ENCODE results near the gene HPS4. TPM values are rescaled to one million over a fixed set of nuclear protein-coding genes. Genes with fewer than 3 reads are reported as not detected.

The HPS4 gene
- total RNA-seq, 1 donor = 64.9 TPM

- no peak for DNase-seq (ENCODE audit: low read depth in 2 of 3, low spot score in 2 of 3)
These were observed 15.7 kb upstream of the HPS4 start for GRCh38 chr22:26499188-26499703.

GRCh38 chr22:26496456-26496855 is 12.9 kb upstream of the HPS4 start:
- no peak for DNase-seq (ENCODE audit: low read depth in 2 of 3, low spot score in 2 of 3)

GRCh38 chr22:26494506-26494905 is 10.9 kb upstream of the HPS4 start:
- DNase-seq (ENCODE audit: low read depth in 2 of 3, low spot score in 2 of 3) = no peak

GRCh38 chr22:26492220-26492619 is 8.6 kb upstream of the HPS4 start:
- no peak for DNase-seq (ENCODE audit: low read depth in 2 of 3, low spot score in 2 of 3)

- DNase-seq (ENCODE audit: low read depth in 2 of 3, low spot score in 2 of 3) = no peak
These were observed 6.0 kb upstream of the HPS4 start for GRCh38 chr22:26489447-26490036.

GRCh38 chr22:26487996-26488395 is 4.4 kb upstream of the HPS4 start:
- DNase-seq (ENCODE audit: low read depth in 2 of 3, low spot score in 2 of 3) = no peak

- no peak for DNase-seq (ENCODE audit: low read depth in 2 of 3, low spot score in 2 of 3)
These were observed 2.8 kb upstream of the HPS4 start for GRCh38 chr22:26486394-26486793.

- peak in 2 of 3 donors; percentile 21 to 27 for DNase-seq (ENCODE audit: low read depth in 2 of 3, low spot score in 2 of 3)
These were observed 2.3 kb upstream of the HPS4 start for GRCh38 chr22:26485806-26486390.

GRCh38 chr22:26485013-26485412 is 1.4 kb upstream of the HPS4 start:
- DNase-seq (ENCODE audit: low read depth in 2 of 3, low spot score in 2 of 3) = no peak

- DNase-seq (ENCODE audit: low read depth in 2 of 3, low spot score in 2 of 3) = no peak
These were observed 750 bp upstream of the HPS4 start for GRCh38 chr22:26484360-26484706.

- no peak for DNase-seq (ENCODE audit: low read depth in 2 of 3, low spot score in 2 of 3)
These were observed 542 bp downstream of the HPS4 start for GRCh38 chr22:26483043-26483438.

- peak in 1 of 3 donors; percentile 8 for DNase-seq (ENCODE audit: low read depth in 2 of 3, low spot score in 2 of 3)
These were observed 1.4 kb downstream of the HPS4 start for GRCh38 chr22:26482161-26482560.

GRCh38 chr22:26481694-26482093 is 1.9 kb downstream of the HPS4 start:
- DNase-seq (ENCODE audit: low read depth in 2 of 3, low spot score in 2 of 3) = no peak

GRCh38 chr22:26481112-26481693 is 2.4 kb downstream of the HPS4 start:
- no peak for DNase-seq (ENCODE audit: low read depth in 2 of 3, low spot score in 2 of 3)

GRCh38 chr22:26480611-26480932 is 3.0 kb downstream of the HPS4 start:
- DNase-seq (ENCODE audit: low read depth in 2 of 3, low spot score in 2 of 3) = no peak

- peak in 2 of 3 donors; percentile 41 to 59 for DNase-seq (ENCODE audit: low read depth in 2 of 3, low spot score in 2 of 3)
These were observed 3.6 kb downstream of the HPS4 start for GRCh38 chr22:26479792-26480610.

GRCh38 chr22:26479043-26479791 is 4.4 kb downstream of the HPS4 start:
- peak in 2 of 3 donors; percentile 64 to 82 for DNase-seq (ENCODE audit: low read depth in 2 of 3, low spot score in 2 of 3)

- no peak for DNase-seq (ENCODE audit: low read depth in 2 of 3, low spot score in 2 of 3)
These were observed 6.2 kb downstream of the HPS4 start for GRCh38 chr22:26477341-26477731.

GRCh38 chr22:26476705-26477340 is 6.8 kb downstream of the HPS4 start:
- DNase-seq (ENCODE audit: low read depth in 2 of 3, low spot score in 2 of 3) = no peak

GRCh38 chr22:26474682-26475081 is 8.9 kb downstream of the HPS4 start:
- DNase-seq (ENCODE audit: low read depth in 2 of 3, low spot score in 2 of 3) = no peak

Data from hematopoietic multipotent progenitor cell (in vitro differentiated cells).